ENCODE measurements around the gene MYL4.

GRCh38 chr17:47221154-47221553 is 12.0 kb downstream of the MYL4 start:
- TF ChIP-seq NR2C2 (IDR thresholded peaks at IDR 0.05; ENCODE audit: borderline replicate concordance, control insufficient read depth, insufficient read length, low read depth) (no peak), REST (IDR thresholded peaks at IDR 0.05; ENCODE audit: low read depth, low read length) (no peak), POLR2A (IDR thresholded peaks at IDR 0.05; ENCODE audit: low read depth, low read length) (no peak), CTCF (IDR thresholded peaks at IDR 0.05 in 2 of 3, conservative IDR thresholded peaks at IDR 0.05 in 1 of 3; ENCODE audit: control insufficient read depth in 2 of 3, extremely low read depth in 1 of 3, insufficient read depth in 1 of 3, low read depth in 3 of 3, low read length in 3 of 3) (no peak), SUPT20H (IDR thresholded peaks at IDR 0.05; ENCODE audit: borderline replicate concordance, control insufficient read depth, low read depth, low read length) (no peak), EP300 (IDR thresholded peaks at IDR 0.05; ENCODE audit: borderline replicate concordance in 1 of 2, control insufficient read depth in 1 of 2, low read depth in 2 of 2, low read length in 2 of 2) (no peak)

All from GM12878 (cell line).